ENCODE results near the gene WNT11. TPM values are rescaled to one million over a fixed set of nuclear protein-coding genes. Genes with fewer than 3 reads are reported as not detected.

The WNT11 gene
- total and polyA plus RNA-seq, 2 of the 13 experiments (the other 11 are each of a cell fraction or from before 2014, with no cell fraction given), result 0.34 to 0.66 TPM

GRCh38 chr11:76234416-76235232 is 28.3 kb upstream of the WNT11 start:
- peak; percentile 56 for ATAC-seq
- H3K27ac ChIP-seq (ENCODE audit: extremely low read length, insufficient read depth, low read length), result peak overlapping the region; percentile 38
- ChIA-PET POLR2A (interaction anchor here (1.1 to 4.2 kb wide), 4 partner anchors 10 to 26 kb away, joined by 5 to 35 read pairs (median 6); partner anchors contain the start of gene WNT11), CTCF (ENCODE audit: low intra/inter-chr PET ratio, low total read pairs) (interaction anchor here (1.3 kb wide), 1 partner anchor 27 kb away, joined by 3 read pairs; no protein-coding TSS in a partner anchor)
- no peaks in the 10 kb centered on the region for H3K36me3 ChIP-seq (replicated peaks in 1 of 2; ENCODE audit: control insufficient read depth in 1 of 2, insufficient read depth in 2 of 2, low read length in 2 of 2)
- peaks cover 6 to 17% of the 10 kb centered on the region in 2 experiments; a peak in 3 of 5 replicates for H3K27me3 ChIP-seq (ENCODE audit: control insufficient read depth in 1 of 2, insufficient read depth in 2 of 2, low read length in 2 of 2)
- FAIRE-seq, result no peak
- H3K4me3 ChIP-seq (replicated peaks in 1 of 3; ENCODE audit: insufficient read depth in 1 of 3, low read depth in 2 of 3, low read length in 3 of 3), result peak overlapping the region; percentile 70 to 90 (median 88)
- peak overlapping the region; percentile 95 for H3K4me2 ChIP-seq (ENCODE audit: low read depth, low read length)
- intact Hi-C loops (cut with micrococcal nuclease; ENCODE audit: unreplicated experiment), result loop anchor here (5.0 to 10.0 kb wide), 2 partner anchors 148 to 340 kb away; partner anchors contain the start of genes GVQW3 and THAP12
- H3K79me2 ChIP-seq (ENCODE audit: insufficient read depth, low read length), result no peaks in the 10 kb centered on the region
- H2AFZ ChIP-seq (ENCODE audit: low read length), result peak overlapping the region; percentile 83
- H3K9ac ChIP-seq (ENCODE audit: insufficient read depth, low read depth, low read length), result peak overlapping the region; percentile 62
- 0% methylated on average over 11 of the region's 38 CpGs for WGBS (ENCODE audit: low lambda C conversion rate)
- H3K4me1 ChIP-seq (ENCODE audit: insufficient read depth, low read length), result peaks cover 60% of the 10 kb centered on the region
- H4K20me1 ChIP-seq (ENCODE audit: insufficient read depth, low read length), result no peaks in the 10 kb centered on the region
- DNase-seq (ENCODE audit: low spot score), result no peak
- in situ Hi-C loops (cut with HindIII; ENCODE audit: extremely low pct_ligation_motif_present, low pct_unique_long_range_greater_than_20kb), result no loop called here
- BruUV-seq (replicated peaks), result TSS peak; percentile 74
- no peaks in the 10 kb centered on the region for H3K9me3 ChIP-seq (ENCODE audit: low read length)
- TF ChIP-seq NR2F6 (IDR thresholded peaks at IDR 0.05), result no peak
- TF ChIP-seq NR2F6 (CRISPR knock-in tag; IDR thresholded peaks at IDR 0.05), result no peak
- TF ChIP-seq TFDP1 (CRISPR knock-in tag; IDR thresholded peaks at IDR 0.05; ENCODE audit: borderline replicate concordance), result no peak
- TF ChIP-seq MAFF (IDR thresholded peaks at IDR 0.05; ENCODE audit: low read depth, low read length), result no peak
- no peak for TF ChIP-seq ZNF75D (CRISPR knock-in tag; IDR thresholded peaks at IDR 0.05; ENCODE audit: borderline replicate concordance)
- TF ChIP-seq YEATS2 (CRISPR knock-in tag; IDR thresholded peaks at IDR 0.05; ENCODE audit: borderline replicate concordance), result no peak
- TF ChIP-seq NFAT5 (CRISPR knock-in tag; IDR thresholded peaks at IDR 0.05), result 0 out of 2 replicates have a peak, but pooled peaks have one; percentile 34
- TF ChIP-seq ZNF781 (CRISPR knock-in tag; IDR thresholded peaks at IDR 0.05; ENCODE audit: borderline replicate concordance, not compliant biosample characterization), result no peak
- TF ChIP-seq ZFP36L2 (CRISPR knock-in tag; IDR thresholded peaks at IDR 0.05), result no peak
- TF ChIP-seq BCL6 (CRISPR knock-in tag; IDR thresholded peaks at IDR 0.05), result no peak
- no peak for TF ChIP-seq CENPBD1 (CRISPR knock-in tag; IDR thresholded peaks at IDR 0.05; ENCODE audit: borderline replicate concordance, low read depth)
- no peak for TF ChIP-seq NFIC (IDR thresholded peaks at IDR 0.05; ENCODE audit: low read length)
- TF ChIP-seq MTERF4 (CRISPR knock-in tag; IDR thresholded peaks at IDR 0.05), result no peak
